Measurements from ENCODE around the gene WDR64.
"Not testable (repeated sequence)": the region's sequence is repeated elsewhere in the genome, so short reads cannot be mapped to it uniquely, and the experiment has no call there.

The WDR64 gene

GRCh38 chr1:241722947-241723346 is 70.9 kb downstream of the WDR64 start:
- Mint-ChIP-seq H3K9me3 (no peaks in the 10 kb centered on the region), H3K4me1 (peaks cover 4% of the 10 kb centered on the region), H3K27me3 (peaks cover 2% of the 10 kb centered on the region), H3K27ac (no peak overlapping the region), H3K36me3 (no peaks in the 10 kb centered on the region), H3K4me3 (no peak overlapping the region)

GRCh38 chr1:241724741-241725356 is 72.8 kb downstream of the WDR64 start:
- no peak overlapping the region for H3K4me3 Mint-ChIP-seq
- H3K27me3 Mint-ChIP-seq, result peaks cover 2% of the 10 kb centered on the region
- no peaks in the 10 kb centered on the region for H3K4me1 Mint-ChIP-seq
- H3K36me3 Mint-ChIP-seq, result no peaks in the 10 kb centered on the region
- no peaks in the 10 kb centered on the region for H3K9me3 Mint-ChIP-seq
- H3K27ac Mint-ChIP-seq, result no peak overlapping the region

- Mint-ChIP-seq H3K4me3 (no peak overlapping the region), H3K36me3 (no peaks in the 10 kb centered on the region), H3K9me3 (no peaks in the 10 kb centered on the region)
These were observed 78.0 kb downstream of the WDR64 start for GRCh38 chr1:241730031-241730430.

GRCh38 chr1:241733899-241734298 is 81.8 kb downstream of the WDR64 start:
- Mint-ChIP-seq H3K4me3 (no peak overlapping the region), H3K27me3 (no peaks in the 10 kb centered on the region), H3K4me1 (peaks cover 13% of the 10 kb centered on the region), H3K36me3 (no peaks in the 10 kb centered on the region), H3K9me3 (no peaks in the 10 kb centered on the region), H3K27ac (no peak overlapping the region)

More at GRCh38 chr1:241730031-241730430, 78.0 kb downstream of the WDR64 start:
- Mint-ChIP-seq H3K27me3 (no peaks in the 10 kb centered on the region), H3K27ac (no peak overlapping the region), H3K4me1 (no peaks in the 10 kb centered on the region)

- no peaks in the 10 kb centered on the region for H3K36me3 Mint-ChIP-seq
- no peaks in the 10 kb centered on the region for H3K9me3 Mint-ChIP-seq
- no peak overlapping the region for H3K4me3 Mint-ChIP-seq
- no peak overlapping the region for H3K27ac Mint-ChIP-seq
- H3K27me3 Mint-ChIP-seq, result no peaks in the 10 kb centered on the region
- peaks cover 13% of the 10 kb centered on the region for H3K4me1 Mint-ChIP-seq
These were observed 82.5 kb downstream of the WDR64 start for GRCh38 chr1:241734533-241734932.

- H3K27me3 Mint-ChIP-seq, H3K4me3 Mint-ChIP-seq, H3K36me3 Mint-ChIP-seq, H3K27ac Mint-ChIP-seq, H3K9me3 Mint-ChIP-seq: not testable (repeated sequence)
- H3K4me1 Mint-ChIP-seq, result peaks cover 13% of the 10 kb centered on the region
These were observed 83.4 kb downstream of the WDR64 start for GRCh38 chr1:241735493-241735926.

GRCh38 chr1:241736387-241736786 is 84.3 kb downstream of the WDR64 start:
- no peak overlapping the region for H3K4me3 Mint-ChIP-seq
- H3K9me3 Mint-ChIP-seq, result no peaks in the 10 kb centered on the region
- peaks cover 13% of the 10 kb centered on the region for H3K4me1 Mint-ChIP-seq
- H3K27ac Mint-ChIP-seq, result no peak overlapping the region
- no peaks in the 10 kb centered on the region for H3K27me3 Mint-ChIP-seq
- no peaks in the 10 kb centered on the region for H3K36me3 Mint-ChIP-seq

GRCh38 chr1:241738284-241739078 is 86.4 kb downstream of the WDR64 start:
- Mint-ChIP-seq H3K27me3 (no peaks in the 10 kb centered on the region), H3K36me3 (no peaks in the 10 kb centered on the region), H3K4me1 (peaks cover 13% of the 10 kb centered on the region), H3K27ac (no peak overlapping the region), H3K9me3 (no peaks in the 10 kb centered on the region), H3K4me3 (no peak overlapping the region)

- Mint-ChIP-seq H3K4me1 (peaks cover under 1% of the 10 kb centered on the region), H3K36me3 (no peaks in the 10 kb centered on the region), H3K27ac (no peak overlapping the region), H3K9me3 (no peaks in the 10 kb centered on the region), H3K27me3 (no peaks in the 10 kb centered on the region), H3K4me3 (no peak overlapping the region)
These were observed 90.0 kb downstream of the WDR64 start for GRCh38 chr1:241742084-241742483.

- Mint-ChIP-seq H3K9me3 (no peaks in the 10 kb centered on the region), H3K27ac (no peak overlapping the region), H3K4me1 (no peaks in the 10 kb centered on the region), H3K4me3 (no peak overlapping the region), H3K36me3 (no peaks in the 10 kb centered on the region), H3K27me3 (no peaks in the 10 kb centered on the region)
These were observed 92.5 kb downstream of the WDR64 start for GRCh38 chr1:241744591-241744990.

- Mint-ChIP-seq H3K4me3 (no peak overlapping the region), H3K36me3 (no peaks in the 10 kb centered on the region), H3K27me3 (no peaks in the 10 kb centered on the region), H3K27ac (no peak overlapping the region), H3K4me1 (no peaks in the 10 kb centered on the region), H3K9me3 (no peaks in the 10 kb centered on the region)
These were observed 95.9 kb downstream of the WDR64 start for GRCh38 chr1:241747992-241748391.

GRCh38 chr1:241749041-241749944 is 97.2 kb downstream of the WDR64 start:
- no peak overlapping the region for H3K27ac Mint-ChIP-seq
- no peaks in the 10 kb centered on the region for H3K9me3 Mint-ChIP-seq
- H3K27me3 Mint-ChIP-seq, result no peaks in the 10 kb centered on the region
- no peaks in the 10 kb centered on the region for H3K36me3 Mint-ChIP-seq
- no peaks in the 10 kb centered on the region for H3K4me1 Mint-ChIP-seq
- H3K4me3 Mint-ChIP-seq, result no peak overlapping the region

- Mint-ChIP-seq H3K27ac (no peak overlapping the region), H3K27me3 (no peaks in the 10 kb centered on the region), H3K36me3 (no peaks in the 10 kb centered on the region), H3K9me3 (no peaks in the 10 kb centered on the region), H3K4me1 (no peaks in the 10 kb centered on the region), H3K4me3 (no peak overlapping the region)
These were observed 98.0 kb downstream of the WDR64 start for GRCh38 chr1:241749945-241750695.

- no peaks in the 10 kb centered on the region for H3K27me3 Mint-ChIP-seq
- H3K27ac Mint-ChIP-seq, result no peak overlapping the region
- H3K36me3 Mint-ChIP-seq, result no peaks in the 10 kb centered on the region
- H3K4me1 Mint-ChIP-seq, result no peaks in the 10 kb centered on the region
- no peak overlapping the region for H3K4me3 Mint-ChIP-seq
- peaks cover 7% of the 10 kb centered on the region for H3K9me3 Mint-ChIP-seq
These were observed 99.4 kb downstream of the WDR64 start for GRCh38 chr1:241751524-241751923.

GRCh38 chr1:241762713-241763339 is 110.7 kb downstream of the WDR64 start:
- Mint-ChIP-seq H3K27me3 (peaks cover 2% of the 10 kb centered on the region), H3K27ac (no peak overlapping the region), H3K4me3 (no peak overlapping the region), H3K36me3 (no peaks in the 10 kb centered on the region), H3K4me1 (no peaks in the 10 kb centered on the region), H3K9me3 (no peaks in the 10 kb centered on the region)
